Measurements from ENCODE around the gene ZNF322. TPM values are rescaled to one million over a fixed set of nuclear protein-coding genes. Genes with fewer than 3 reads are reported as not detected.

Gene ZNF322
- total RNA-seq, 1 experiment from 2014 or later, result 25.1 TPM

GRCh38 chr6:26594131-26594498, 65.4 kb downstream of the ZNF322 start:
- no peak for DNase-seq
- no peak for TF ChIP-seq CTCF (IDR thresholded peaks at IDR 0.05; ENCODE audit: unreplicated experiment)
- H3K4me1 Mint-ChIP-seq (ENCODE audit: low read depth, unreplicated experiment), result peaks cover 9% of the 10 kb centered on the region
- BruUV-seq (replicated peaks), result no TSS peak
- no peaks in the 10 kb centered on the region for H3K9me3 Mint-ChIP-seq (ENCODE audit: low read depth, unreplicated experiment)
- intact Hi-C loops (cut with micrococcal nuclease; ENCODE audit: unreplicated experiment), result loop anchor here (10.0 kb wide), 1 partner anchor 419 kb away; no protein-coding TSS in a partner anchor
- no peak overlapping the region for H3K27ac Mint-ChIP-seq (ENCODE audit: unreplicated experiment)
- CTCF ChIA-PET, result interaction anchor here (1.0 to 2.2 kb wide), 4 partner anchors 10 to 257 kb away, joined by 3 to 33 read pairs (median 14); no protein-coding TSS in a partner anchor
- no peak overlapping the region for H3K4me3 Mint-ChIP-seq (ENCODE audit: low read depth, unreplicated experiment)
- no peaks in the 10 kb centered on the region for H3K36me3 Mint-ChIP-seq (ENCODE audit: insufficient read depth, unreplicated experiment)
- H3K27me3 Mint-ChIP-seq (ENCODE audit: unreplicated experiment), result peaks cover 7% of the 10 kb centered on the region

GRCh38 chr6:26593278-26594130, 66.0 kb downstream of the ZNF322 start:
- H3K36me3 Mint-ChIP-seq (ENCODE audit: insufficient read depth, unreplicated experiment), result no peaks in the 10 kb centered on the region
- CTCF ChIA-PET, result interaction anchor here (1.0 to 2.1 kb wide), 3 partner anchors 10 to 257 kb away, joined by 3 to 7 read pairs (median 4); no protein-coding TSS in a partner anchor
- peaks cover 7% of the 10 kb centered on the region for H3K27me3 Mint-ChIP-seq (ENCODE audit: unreplicated experiment)
- H3K27ac Mint-ChIP-seq (ENCODE audit: unreplicated experiment), result no peak overlapping the region
- no peak for DNase-seq
- H3K4me3 Mint-ChIP-seq (ENCODE audit: low read depth, unreplicated experiment), result no peak overlapping the region
- intact Hi-C loops (cut with micrococcal nuclease; ENCODE audit: unreplicated experiment), result loop anchor here (10.0 kb wide), 1 partner anchor 419 kb away; no protein-coding TSS in a partner anchor
- no peaks in the 10 kb centered on the region for H3K9me3 Mint-ChIP-seq (ENCODE audit: low read depth, unreplicated experiment)
- no peak for TF ChIP-seq CTCF (IDR thresholded peaks at IDR 0.05; ENCODE audit: unreplicated experiment)
- peaks cover 8% of the 10 kb centered on the region for H3K4me1 Mint-ChIP-seq (ENCODE audit: low read depth, unreplicated experiment)
- no TSS peak for BruUV-seq (replicated peaks)

- BruUV-seq (replicated peaks), result no TSS peak
- TF ChIP-seq CTCF (IDR thresholded peaks at IDR 0.05; ENCODE audit: unreplicated experiment), result no peak
- H3K9me3 Mint-ChIP-seq (ENCODE audit: low read depth, unreplicated experiment), result no peaks in the 10 kb centered on the region
- no peak overlapping the region for H3K4me3 Mint-ChIP-seq (ENCODE audit: low read depth, unreplicated experiment)
- intact Hi-C loops (cut with micrococcal nuclease; ENCODE audit: unreplicated experiment), result loop anchor here (10.0 kb wide), 1 partner anchor 418 kb away; no protein-coding TSS in a partner anchor
- H3K27ac Mint-ChIP-seq (ENCODE audit: unreplicated experiment), result no peak overlapping the region
- no peaks in the 10 kb centered on the region for H3K4me1 Mint-ChIP-seq (ENCODE audit: low read depth, unreplicated experiment)
- DNase-seq, result no peak
- no peaks in the 10 kb centered on the region for H3K36me3 Mint-ChIP-seq (ENCODE audit: insufficient read depth, unreplicated experiment)
- CTCF ChIA-PET, result interaction anchor here (2.1 kb wide), 1 partner anchor 251 kb away, joined by 7 read pairs; no protein-coding TSS in a partner anchor
- H3K27me3 Mint-ChIP-seq (ENCODE audit: unreplicated experiment), result peaks cover 7% of the 10 kb centered on the region
Measured at GRCh38 chr6:26592649-26593048, 66.9 kb downstream of the ZNF322 start.

- CTCF ChIA-PET, result interaction anchor here (0.7 kb wide), 1 partner anchor 690 kb away, joined by 4 read pairs; no protein-coding TSS in a partner anchor
- no peaks in the 10 kb centered on the region for H3K36me3 Mint-ChIP-seq (ENCODE audit: insufficient read depth, unreplicated experiment)
- intact Hi-C loops (cut with micrococcal nuclease; ENCODE audit: unreplicated experiment), result no loop called here
- no peak for DNase-seq
- no peak for TF ChIP-seq CTCF (IDR thresholded peaks at IDR 0.05; ENCODE audit: unreplicated experiment)
- H3K4me3 Mint-ChIP-seq (ENCODE audit: low read depth, unreplicated experiment), result no peak overlapping the region
- no TSS peak for BruUV-seq (replicated peaks)
- no peak overlapping the region for H3K27ac Mint-ChIP-seq (ENCODE audit: unreplicated experiment)
- no peaks in the 10 kb centered on the region for H3K9me3 Mint-ChIP-seq (ENCODE audit: low read depth, unreplicated experiment)
- no peaks in the 10 kb centered on the region for H3K4me1 Mint-ChIP-seq (ENCODE audit: low read depth, unreplicated experiment)
- H3K27me3 Mint-ChIP-seq (ENCODE audit: unreplicated experiment), result peaks cover 16% of the 10 kb centered on the region
Measured at GRCh38 chr6:26588965-26589364, 70.6 kb downstream of the ZNF322 start.

Other genes starting within 250 kb of the ZNF322 start
- gene BTN3A3, start 219.2 kb downstream of the ZNF322 start, total RNA-seq (2022), result 15.5 and 20.6 TPM in 2 replicates
- 29.4 and 32.5 TPM in 2 replicates for gene BTN2A1, start 201.8 kb downstream of the ZNF322 start, total RNA-seq (2022)
- not detected in 2 replicates for gene BTN1A1, start 159.4 kb downstream of the ZNF322 start, total RNA-seq (2022)
- gene HMGN4, start 121.4 kb downstream of the ZNF322 start, total RNA-seq (2022), result 49.7 and 60.0 TPM in 2 replicates
- gene ABT1, start 62.8 kb downstream of the ZNF322 start, total RNA-seq (2022), result 18.8 and 20.9 TPM in 2 replicates

Data from Calu3 (cell line).